ENCODE data around the gene CCDC85C. TPM values are rescaled to one million over a fixed set of nuclear protein-coding genes. Genes with fewer than 3 reads are reported as not detected.
A peak's percentile ranks its signal among the peaks of the same experiment; 100 is the strongest.

Gene CCDC85C
- total RNA-seq, 1 donor from 2014 or later, result 41.0 TPM

DNA sequence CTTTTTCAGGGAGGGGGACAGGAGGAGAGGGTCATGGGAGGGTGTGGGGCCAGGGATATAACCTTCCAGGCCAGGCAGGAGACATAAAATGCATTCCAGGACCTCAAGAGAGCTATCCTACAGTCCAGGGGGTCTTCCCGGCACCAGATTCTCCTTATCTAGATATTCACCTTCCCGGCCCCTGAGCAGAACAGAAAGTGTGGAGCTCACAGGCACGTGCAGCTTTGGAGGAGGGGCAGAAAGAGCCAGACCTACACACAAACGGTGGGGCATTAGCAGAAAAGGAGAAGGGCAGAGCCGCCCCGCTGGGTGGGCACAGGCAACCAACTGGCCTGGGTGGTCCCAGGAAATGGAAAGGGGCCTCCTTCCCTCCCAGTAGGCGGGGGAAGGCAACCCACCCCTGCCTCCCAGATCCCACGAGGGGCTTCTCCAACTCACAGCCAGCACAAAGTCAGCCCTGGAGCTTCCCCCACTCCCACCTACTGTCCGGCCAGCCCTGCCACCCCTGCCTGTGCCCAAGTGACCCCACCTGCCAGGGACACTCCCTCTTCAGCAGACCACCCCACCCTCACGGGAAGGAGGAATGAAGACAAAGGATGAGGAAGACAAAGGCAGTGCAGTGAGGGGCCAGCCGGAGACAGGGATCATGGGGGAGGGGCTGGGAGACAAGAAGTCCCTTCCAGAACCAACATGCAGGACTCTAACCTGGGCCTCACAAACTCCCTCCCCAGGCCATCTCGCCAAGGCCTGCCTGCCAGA, 33.3 kb downstream of the CCDC85C start:
- Histone ChIP-seq H3K36me3 (no peaks in the 10 kb centered on the region), H3K4me3 (no peak overlapping the region), H3K4me1 (peaks cover 100% of the 10 kb centered on the region), H3K9me3 (replicated peaks) (no peaks in the 10 kb centered on the region), H3K27me3 (ENCODE audit: low read depth) (no peaks in the 10 kb centered on the region), H3K27ac (replicated peaks) (peak overlapping the region; percentile 83)
- intact Hi-C loops (cut with micrococcal nuclease), result no loop called here
- TF ChIP-seq, protein P1, sequence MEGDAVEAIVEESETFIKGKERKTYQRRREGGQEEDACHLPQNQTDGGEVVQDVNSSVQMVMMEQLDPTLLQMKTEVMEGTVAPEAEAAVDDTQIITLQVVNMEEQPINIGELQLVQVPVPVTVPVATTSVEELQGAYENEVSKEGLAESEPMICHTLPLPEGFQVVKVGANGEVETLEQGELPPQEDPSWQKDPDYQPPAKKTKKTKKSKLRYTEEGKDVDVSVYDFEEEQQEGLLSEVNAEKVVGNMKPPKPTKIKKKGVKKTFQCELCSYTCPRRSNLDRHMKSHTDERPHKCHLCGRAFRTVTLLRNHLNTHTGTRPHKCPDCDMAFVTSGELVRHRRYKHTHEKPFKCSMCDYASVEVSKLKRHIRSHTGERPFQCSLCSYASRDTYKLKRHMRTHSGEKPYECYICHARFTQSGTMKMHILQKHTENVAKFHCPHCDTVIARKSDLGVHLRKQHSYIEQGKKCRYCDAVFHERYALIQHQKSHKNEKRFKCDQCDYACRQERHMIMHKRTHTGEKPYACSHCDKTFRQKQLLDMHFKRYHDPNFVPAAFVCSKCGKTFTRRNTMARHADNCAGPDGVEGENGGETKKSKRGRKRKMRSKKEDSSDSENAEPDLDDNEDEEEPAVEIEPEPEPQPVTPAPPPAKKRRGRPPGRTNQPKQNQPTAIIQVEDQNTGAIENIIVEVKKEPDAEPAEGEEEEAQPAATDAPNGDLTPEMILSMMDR (IDR thresholded peaks at IDR 0.05; ENCODE audit: borderline replicate concordance), result no peak
- DNase-seq, result no peak

DNA sequence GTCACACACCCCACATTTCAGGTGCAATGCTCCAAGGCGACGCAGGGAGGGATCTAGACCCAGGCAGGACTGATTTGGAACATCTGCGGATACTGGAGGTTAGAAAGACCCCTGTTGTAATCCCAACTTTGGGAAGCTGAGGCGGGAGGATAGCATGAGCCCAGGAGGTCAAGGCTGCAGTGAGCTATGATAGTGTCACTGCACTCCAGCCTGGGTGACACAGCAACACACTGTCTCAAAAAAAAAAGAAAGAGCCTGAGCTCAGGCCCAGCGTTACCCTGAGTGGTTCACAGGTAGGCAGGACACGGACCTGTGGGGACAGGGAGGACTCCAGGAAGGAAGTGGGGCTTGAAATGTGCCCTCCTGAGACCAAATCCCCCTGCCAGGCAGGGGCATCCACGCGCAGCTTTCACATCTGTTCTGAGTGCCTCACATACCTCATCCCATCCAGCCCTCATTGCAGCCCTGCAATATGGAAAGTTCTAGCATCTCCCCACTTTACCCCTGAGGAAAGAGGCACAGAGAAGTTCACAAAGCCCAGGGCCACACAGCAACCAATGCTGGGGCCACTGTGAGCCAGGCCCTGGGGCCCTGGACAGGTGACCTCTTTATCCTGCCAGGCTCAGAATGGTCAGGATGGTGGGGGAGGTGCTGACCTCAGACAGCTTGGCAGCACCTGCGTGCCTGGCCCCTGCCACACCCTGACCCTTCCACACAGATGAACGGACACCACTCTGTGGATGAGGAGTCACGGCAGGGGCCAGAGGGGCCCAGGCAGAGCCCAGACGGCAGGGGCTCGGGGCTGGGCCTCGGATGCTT, 34.1 kb downstream of the CCDC85C start:
- DNase-seq, result no peak
- no peaks in the 10 kb centered on the region for H3K36me3 ChIP-seq
- no peaks in the 10 kb centered on the region for H3K9me3 ChIP-seq (replicated peaks)
- no peak overlapping the region for H3K4me3 ChIP-seq
- H3K27me3 ChIP-seq (ENCODE audit: low read depth), result no peaks in the 10 kb centered on the region
- TF ChIP-seq, protein P1 (IDR thresholded peaks at IDR 0.05; ENCODE audit: borderline replicate concordance), result no peak
- peaks cover 100% of the 10 kb centered on the region for H3K4me1 ChIP-seq
- intact Hi-C loops (cut with micrococcal nuclease), result no loop called here
- H3K27ac ChIP-seq (replicated peaks), result peak overlapping the region; percentile 83

DNA sequence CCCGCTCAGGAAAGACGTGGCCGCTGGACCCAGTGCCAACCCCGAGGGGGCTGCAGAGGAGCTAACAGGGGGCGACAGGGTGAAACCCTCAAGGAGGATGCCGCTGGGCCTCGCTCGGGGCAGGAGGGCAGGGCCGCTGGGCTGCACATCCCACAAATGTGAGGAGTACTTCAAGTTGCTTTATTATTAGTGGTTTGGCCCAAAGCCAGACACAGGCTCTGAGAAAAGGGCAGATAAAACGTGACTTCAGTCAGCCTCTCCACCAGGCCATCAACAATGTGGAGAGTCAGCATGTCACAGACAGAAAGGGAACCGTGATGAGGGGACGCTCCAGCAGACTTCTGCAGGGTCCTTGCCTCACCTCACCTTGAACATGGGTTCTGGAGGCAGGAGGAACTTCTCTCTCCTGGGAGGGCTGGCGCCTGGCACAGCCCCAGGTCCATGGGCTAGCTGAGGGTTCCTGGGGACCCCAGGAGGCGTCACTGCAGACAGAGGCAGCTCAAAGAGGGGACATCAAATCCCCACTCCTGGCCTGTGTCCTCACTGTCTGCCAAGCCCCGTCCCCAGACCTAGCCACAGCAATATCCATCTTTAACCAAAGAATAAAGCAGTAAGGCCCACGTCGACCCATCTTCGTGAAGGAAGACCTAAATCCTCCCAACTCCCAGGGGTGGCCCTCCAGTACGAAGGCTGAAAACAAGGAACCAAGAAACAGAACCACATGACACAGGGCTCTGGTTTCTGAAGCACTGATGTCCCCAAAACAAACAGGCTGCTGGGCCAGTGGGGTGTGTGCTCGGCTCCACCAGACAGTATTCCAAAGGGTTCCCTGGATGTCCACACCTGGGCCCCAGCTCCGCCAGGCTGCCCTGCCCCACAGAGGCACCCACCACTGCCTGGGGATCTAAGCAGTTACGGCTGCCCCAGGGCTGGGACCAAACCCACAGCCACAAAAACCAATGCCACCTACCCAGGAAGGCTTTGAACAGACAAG, 35.1 kb downstream of the CCDC85C start:
- Histone ChIP-seq H3K27me3 (ENCODE audit: low read depth) (no peaks in the 10 kb centered on the region), H3K36me3 (no peaks in the 10 kb centered on the region), H3K27ac (replicated peaks) (peak overlapping the region; percentile 83), H3K9me3 (replicated peaks) (no peaks in the 10 kb centered on the region), H3K4me3 (peak overlapping the region; percentile 14), H3K4me1 (peaks cover 100% of the 10 kb centered on the region)
- intact Hi-C loops (cut with micrococcal nuclease), result no loop called here
- TF ChIP-seq, protein P1 (IDR thresholded peaks at IDR 0.05; ENCODE audit: borderline replicate concordance), result no peak
- peak; percentile 46 for DNase-seq

DNA sequence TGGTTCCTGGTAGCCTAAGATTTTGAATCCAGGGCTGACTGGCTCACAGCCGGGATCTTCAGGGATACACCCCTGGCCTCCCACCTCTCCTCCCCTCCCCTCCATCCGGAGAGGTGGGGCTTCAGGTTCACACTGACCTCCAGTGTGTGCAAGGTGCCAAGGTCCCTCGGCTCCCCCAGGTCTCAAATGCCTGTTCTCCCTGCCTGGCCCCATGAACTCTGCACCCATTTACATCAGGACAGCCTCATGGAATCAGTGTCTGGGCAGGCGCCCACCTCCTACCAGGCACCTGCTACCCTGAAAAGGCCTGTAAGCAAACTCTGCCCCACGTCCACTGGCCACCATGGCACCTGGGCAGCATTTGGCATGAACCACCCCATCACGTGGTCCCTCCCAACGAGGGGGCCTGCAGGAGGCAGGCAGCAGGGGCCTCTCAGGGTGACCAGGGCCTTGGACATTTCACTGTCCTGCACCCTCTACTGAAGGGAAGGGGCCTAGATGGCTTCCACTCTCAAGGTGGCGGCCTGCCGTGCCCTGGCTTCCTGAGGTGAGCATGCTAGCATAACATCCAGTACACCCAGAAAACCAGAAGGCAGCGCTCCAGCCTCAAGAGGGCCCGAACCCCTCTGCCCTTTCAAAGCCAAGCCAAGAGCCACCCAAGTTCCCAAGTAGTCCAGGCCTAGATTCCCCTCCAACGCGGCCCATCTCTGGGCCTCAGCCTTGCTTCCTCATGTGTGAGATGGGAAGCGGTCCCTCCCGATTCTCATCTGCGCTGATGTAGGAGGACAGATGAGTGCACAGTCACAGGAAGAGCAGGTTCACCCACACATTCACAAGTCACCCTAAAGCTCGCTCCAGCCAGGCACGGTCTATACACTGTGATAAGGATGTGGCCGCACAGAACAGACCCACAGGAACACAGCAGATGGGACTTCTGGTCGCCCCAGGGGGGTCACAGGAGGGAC, 37.3 kb downstream of the CCDC85C start:
- Histone ChIP-seq H3K27ac (replicated peaks) (peak overlapping the region; percentile 86), H3K27me3 (ENCODE audit: low read depth) (no peaks in the 10 kb centered on the region), H3K9me3 (replicated peaks) (no peaks in the 10 kb centered on the region), H3K36me3 (no peaks in the 10 kb centered on the region), H3K4me3 (no peak overlapping the region), H3K4me1 (peaks cover 100% of the 10 kb centered on the region)
- intact Hi-C loops (cut with micrococcal nuclease), result no loop called here
- TF ChIP-seq, protein P1 (IDR thresholded peaks at IDR 0.05; ENCODE audit: borderline replicate concordance), result no peak
- no peak for DNase-seq
